ENCODE data around the gene NHSL1. TPM values are rescaled to one million over a fixed set of nuclear protein-coding genes. Genes with fewer than 3 reads are reported as not detected.

Gene NHSL1
- total RNA-seq, 2 experiments from 2014 or later, result 0.64 to 1.1 TPM

GRCh38 chr6:138486249-138487101 is 12.8 kb downstream of the NHSL1 start:
- no peak overlapping the region for H3K4me3 Mint-ChIP-seq
- peaks cover 8% of the 10 kb centered on the region for H3K4me1 Mint-ChIP-seq (ENCODE audit: low read depth)
- intact Hi-C loops (cut with micrococcal nuclease), result no loop called here
- H3K36me3 Mint-ChIP-seq (ENCODE audit: low read depth), result no peaks in the 10 kb centered on the region
- H3K27me3 Mint-ChIP-seq (ENCODE audit: low read depth), result no peaks in the 10 kb centered on the region
- H3K27ac Mint-ChIP-seq, result no peak overlapping the region
- H3K9me3 Mint-ChIP-seq, result no peaks in the 10 kb centered on the region
- CTCF ChIA-PET, result interaction anchor here (0.9 kb wide), 1 partner anchor 371 kb away, joined by 3 read pairs; no protein-coding TSS in a partner anchor
- no peak for DNase-seq

DNA sequence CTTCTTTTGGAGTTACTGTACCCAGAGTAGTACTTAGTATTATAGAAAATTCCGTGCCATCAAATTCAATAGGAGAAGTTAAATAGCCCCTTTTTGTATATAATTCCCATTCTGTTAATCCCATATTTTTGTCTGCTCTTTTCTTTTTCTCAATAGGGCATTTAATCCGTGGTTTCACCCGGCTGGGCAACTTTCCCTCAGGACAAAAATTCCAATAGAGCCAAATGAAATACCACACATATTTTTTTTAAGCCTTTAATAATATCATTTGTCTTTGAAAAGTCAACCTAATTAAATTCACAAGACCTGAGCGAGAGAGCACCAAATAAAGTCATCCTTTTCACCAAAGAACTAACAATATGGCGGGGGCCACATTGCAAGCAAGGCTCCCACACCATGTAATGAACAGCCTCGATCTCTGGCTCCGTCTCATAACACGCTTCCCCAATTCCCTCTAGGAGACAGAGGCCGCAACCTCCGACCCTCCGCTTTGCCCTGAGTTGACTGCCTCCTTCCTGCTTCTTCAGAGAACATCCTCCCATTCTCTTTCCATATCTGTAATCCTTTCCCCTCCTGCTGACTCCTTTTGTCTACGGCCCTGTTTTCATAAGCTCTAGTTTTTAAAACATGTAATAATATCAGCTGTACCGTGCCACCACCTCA is 13.6 kb downstream of the NHSL1 start:
- H3K27me3 Mint-ChIP-seq (ENCODE audit: low read depth), result no peaks in the 10 kb centered on the region
- no peaks in the 10 kb centered on the region for H3K9me3 Mint-ChIP-seq
- no peak overlapping the region for H3K4me3 Mint-ChIP-seq
- H3K27ac Mint-ChIP-seq, result no peak overlapping the region
- no peaks in the 10 kb centered on the region for H3K36me3 Mint-ChIP-seq (ENCODE audit: low read depth)
- H3K4me1 Mint-ChIP-seq (ENCODE audit: low read depth), result peaks cover 8% of the 10 kb centered on the region
- DNase-seq, result no peak
- intact Hi-C loops (cut with micrococcal nuclease), result no loop called here
- CTCF ChIA-PET, result no interaction called here

- H3K4me3 Mint-ChIP-seq, result no peak overlapping the region
- no peaks in the 10 kb centered on the region for H3K36me3 Mint-ChIP-seq (ENCODE audit: low read depth)
- H3K4me1 Mint-ChIP-seq (ENCODE audit: low read depth), result peaks cover 8% of the 10 kb centered on the region
- intact Hi-C loops (cut with micrococcal nuclease), result no loop called here
- CTCF ChIA-PET, result no interaction called here
- H3K9me3 Mint-ChIP-seq, result no peaks in the 10 kb centered on the region
- DNase-seq, result no peak
- H3K27ac Mint-ChIP-seq, result no peak overlapping the region
- H3K27me3 Mint-ChIP-seq (ENCODE audit: low read depth), result no peaks in the 10 kb centered on the region
Observed at GRCh38 chr6:138485005-138485545, 14.2 kb downstream of the NHSL1 start.

GRCh38 chr6:138484018-138484731 is 15.1 kb downstream of the NHSL1 start:
- no peak overlapping the region for H3K27ac Mint-ChIP-seq
- intact Hi-C loops (cut with micrococcal nuclease), result no loop called here
- CTCF ChIA-PET, result no interaction called here
- H3K4me1 Mint-ChIP-seq (ENCODE audit: low read depth), result peaks cover 8% of the 10 kb centered on the region
- H3K36me3 Mint-ChIP-seq (ENCODE audit: low read depth), result no peaks in the 10 kb centered on the region
- H3K4me3 Mint-ChIP-seq, result no peak overlapping the region
- DNase-seq, result no peak
- H3K9me3 Mint-ChIP-seq, result no peaks in the 10 kb centered on the region
- H3K27me3 Mint-ChIP-seq (ENCODE audit: low read depth), result no peaks in the 10 kb centered on the region

DNA sequence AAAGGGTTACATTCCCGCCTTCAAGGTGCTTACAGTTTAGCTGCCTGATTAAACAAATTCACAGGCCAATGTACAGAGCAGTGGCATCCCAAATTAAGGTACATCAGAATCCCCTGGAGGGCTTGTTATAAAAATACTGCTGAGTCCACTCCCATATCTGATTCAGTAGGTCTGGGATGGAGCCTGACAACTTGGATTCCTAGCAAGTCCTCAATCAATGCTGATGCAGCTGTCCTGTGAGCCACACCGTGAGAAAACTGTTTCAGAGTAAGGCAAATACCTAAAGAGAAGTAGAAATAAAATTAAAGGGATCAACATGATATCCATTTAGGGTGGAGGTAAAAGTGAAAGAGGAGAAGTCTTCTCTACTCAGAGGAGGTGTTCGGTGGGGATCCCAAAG is 16.5 kb downstream of the NHSL1 start:
- H3K4me3 Mint-ChIP-seq, result no peak overlapping the region
- H3K4me1 Mint-ChIP-seq (ENCODE audit: low read depth), result peaks cover 8% of the 10 kb centered on the region
- no peaks in the 10 kb centered on the region for H3K27me3 Mint-ChIP-seq (ENCODE audit: low read depth)
- H3K27ac Mint-ChIP-seq, result no peak overlapping the region
- no peak for DNase-seq
- CTCF ChIA-PET, result interaction anchor here (0.7 kb wide), 1 partner anchor 11 kb away, joined by 3 read pairs; no protein-coding TSS in a partner anchor
- H3K9me3 Mint-ChIP-seq, result no peaks in the 10 kb centered on the region
- H3K36me3 Mint-ChIP-seq (ENCODE audit: low read depth), result no peaks in the 10 kb centered on the region
- intact Hi-C loops (cut with micrococcal nuclease), result no loop called here

DNA sequence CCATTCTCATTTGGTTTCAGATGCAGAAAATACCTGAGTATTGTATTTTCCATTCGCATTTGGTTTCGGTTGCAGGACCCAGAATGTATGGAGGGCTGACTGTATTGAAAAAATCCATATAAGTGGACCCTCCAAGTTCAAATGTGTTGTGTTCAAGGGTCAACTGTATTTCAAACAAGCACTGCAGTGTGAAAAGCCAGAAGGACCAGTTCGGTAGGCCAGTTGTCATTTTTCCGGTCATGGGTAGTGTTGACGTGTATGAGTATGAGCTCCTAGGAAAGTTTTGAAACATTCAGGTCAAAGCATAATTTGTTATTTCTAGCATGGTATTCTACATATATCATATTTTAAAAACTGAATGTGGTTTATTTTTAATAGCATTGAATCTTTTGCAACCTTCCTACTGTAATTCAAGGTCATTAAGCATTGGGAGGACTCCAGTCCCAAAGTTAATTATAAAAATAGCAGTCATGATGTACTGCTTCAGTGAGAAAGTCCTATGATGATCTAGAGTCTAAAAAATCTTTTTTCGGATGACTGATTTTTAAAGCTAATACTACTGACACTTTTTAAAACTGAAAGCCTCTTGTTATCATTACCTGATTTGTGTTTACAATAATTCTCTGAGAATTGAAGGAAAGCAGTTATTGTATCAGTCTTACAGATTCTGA is 18.9 kb downstream of the NHSL1 start:
- Mint-ChIP-seq H3K9me3 (no peaks in the 10 kb centered on the region), H3K4me1 (ENCODE audit: low read depth) (no peaks in the 10 kb centered on the region), H3K27ac (no peak overlapping the region), H3K36me3 (ENCODE audit: low read depth) (no peaks in the 10 kb centered on the region), H3K27me3 (ENCODE audit: low read depth) (no peaks in the 10 kb centered on the region), H3K4me3 (no peak overlapping the region)
- DNase-seq, result no peak
- CTCF ChIA-PET, result interaction anchor here (0.6 kb wide), 1 partner anchor 28 kb away, joined by 3 read pairs; no protein-coding TSS in a partner anchor
- intact Hi-C loops (cut with micrococcal nuclease), result no loop called here

GRCh38 chr6:138477913-138478539 is 21.3 kb downstream of the NHSL1 start:
- Mint-ChIP-seq H3K9me3 (no peaks in the 10 kb centered on the region), H3K27me3 (ENCODE audit: low read depth) (no peaks in the 10 kb centered on the region), H3K27ac (no peak overlapping the region), H3K4me1 (ENCODE audit: low read depth) (no peaks in the 10 kb centered on the region), H3K4me3 (no peak overlapping the region), H3K36me3 (ENCODE audit: low read depth) (no peaks in the 10 kb centered on the region)
- intact Hi-C loops (cut with micrococcal nuclease), result no loop called here
- DNase-seq, result no peak
- CTCF ChIA-PET, result no interaction called here

DNA sequence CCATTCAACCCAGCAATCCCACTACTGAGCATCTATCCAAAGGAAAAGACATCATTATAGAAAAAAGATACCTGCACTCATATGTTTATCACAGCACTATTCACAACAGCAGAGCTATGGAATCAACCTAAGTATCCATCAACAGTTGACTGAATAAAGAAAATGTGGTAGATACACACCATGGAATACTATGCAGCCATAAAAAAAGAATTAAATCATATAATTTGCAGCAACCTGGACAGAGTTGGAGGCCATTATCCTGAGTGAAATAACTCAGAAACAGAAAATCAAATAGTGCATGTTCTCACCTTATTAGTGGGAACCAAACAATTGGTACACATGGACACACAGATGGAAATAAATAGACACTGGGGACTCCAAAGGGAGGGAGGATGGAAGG is 23.2 kb downstream of the NHSL1 start:
- Mint-ChIP-seq H3K27ac (no peak overlapping the region), H3K36me3 (ENCODE audit: low read depth) (no peaks in the 10 kb centered on the region), H3K9me3 (no peaks in the 10 kb centered on the region), H3K27me3 (ENCODE audit: low read depth) (no peaks in the 10 kb centered on the region), H3K4me1 (ENCODE audit: low read depth) (no peaks in the 10 kb centered on the region), H3K4me3 (no peak overlapping the region)
- intact Hi-C loops (cut with micrococcal nuclease), result no loop called here
- DNase-seq, result no peak
- CTCF ChIA-PET, result no interaction called here

GRCh38 chr6:138473144-138473543 is 26.1 kb downstream of the NHSL1 start:
- H3K4me1 Mint-ChIP-seq (ENCODE audit: low read depth), result no peaks in the 10 kb centered on the region
- no peaks in the 10 kb centered on the region for H3K9me3 Mint-ChIP-seq
- no peak for DNase-seq
- H3K27me3 Mint-ChIP-seq (ENCODE audit: low read depth), result no peaks in the 10 kb centered on the region
- intact Hi-C loops (cut with micrococcal nuclease), result no loop called here
- H3K27ac Mint-ChIP-seq, result no peak overlapping the region
- CTCF ChIA-PET, result interaction anchor here (1.4 kb wide), 1 partner anchor 36 kb away, joined by 4 read pairs; no protein-coding TSS in a partner anchor
- no peaks in the 10 kb centered on the region for H3K36me3 Mint-ChIP-seq (ENCODE audit: low read depth)
- no peak overlapping the region for H3K4me3 Mint-ChIP-seq

DNA sequence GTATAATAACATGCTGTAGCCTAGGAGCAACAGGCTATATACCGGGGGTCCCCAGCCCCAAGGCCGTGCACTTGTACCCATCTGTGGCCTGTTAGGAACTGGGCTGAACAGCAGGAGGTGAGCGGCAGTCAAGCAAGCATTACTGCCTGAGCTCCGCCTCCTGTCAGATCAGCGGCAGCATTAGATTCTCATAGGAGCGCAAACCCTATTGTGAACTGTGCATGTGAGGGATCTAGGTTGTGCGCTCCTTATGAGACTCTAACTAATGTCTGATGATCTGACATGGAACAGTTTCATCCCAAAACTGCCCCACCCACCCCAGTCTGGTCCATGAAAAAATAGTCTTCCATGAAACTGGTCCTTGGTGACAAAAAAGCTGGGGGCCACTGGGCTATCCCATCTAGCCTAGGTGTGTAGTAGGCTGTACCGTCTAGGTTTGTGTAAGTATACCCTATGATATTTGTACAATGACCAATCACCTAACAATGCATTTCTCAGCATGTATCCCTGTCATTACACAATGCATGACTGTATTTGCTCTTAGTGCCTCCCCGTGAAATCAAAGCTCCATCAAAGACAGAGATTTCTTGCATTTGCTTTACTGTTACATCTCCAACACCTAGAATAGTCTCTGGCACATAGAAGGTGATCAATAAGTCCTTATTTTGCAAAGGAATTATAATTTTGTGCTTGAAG is 30.8 kb downstream of the NHSL1 start:
- CTCF ChIA-PET, result no interaction called here
- DNase-seq, result no peak
- Mint-ChIP-seq H3K4me3 (no peak overlapping the region), H3K27ac (no peak overlapping the region), H3K27me3 (ENCODE audit: low read depth) (no peaks in the 10 kb centered on the region), H3K9me3 (no peaks in the 10 kb centered on the region), H3K36me3 (ENCODE audit: low read depth) (no peaks in the 10 kb centered on the region), H3K4me1 (ENCODE audit: low read depth) (peaks cover 4% of the 10 kb centered on the region)
- intact Hi-C loops (cut with micrococcal nuclease), result no loop called here

GRCh38 chr6:138467901-138468300 is 31.4 kb downstream of the NHSL1 start:
- no peak overlapping the region for H3K4me3 Mint-ChIP-seq
- H3K4me1 Mint-ChIP-seq (ENCODE audit: low read depth), result peaks cover 4% of the 10 kb centered on the region
- H3K36me3 Mint-ChIP-seq (ENCODE audit: low read depth), result no peaks in the 10 kb centered on the region
- no peak for DNase-seq
- intact Hi-C loops (cut with micrococcal nuclease), result no loop called here
- H3K27ac Mint-ChIP-seq, result no peak overlapping the region
- H3K9me3 Mint-ChIP-seq, result no peaks in the 10 kb centered on the region
- no peaks in the 10 kb centered on the region for H3K27me3 Mint-ChIP-seq (ENCODE audit: low read depth)
- CTCF ChIA-PET, result no interaction called here
